ENCODE data around the gene ZFP36L1. TPM values are rescaled to one million over a fixed set of nuclear protein-coding genes. Genes with fewer than 3 reads are reported as not detected.

ZFP36L1 gene
- total and polyA plus RNA-seq, 2 donors (not counting 3 experiments of a cell fraction or from before 2014, with no cell fraction given) = 46.0 to 89.6 TPM

- no peaks in the 10 kb centered on the region for H4K20me1 ChIP-seq (replicated peaks; ENCODE audit: control insufficient read depth, extremely low read depth, insufficient read depth, low read length)
- no peaks in the 10 kb centered on the region for H3K9me3 ChIP-seq (replicated peaks; ENCODE audit: control insufficient read depth, insufficient read depth, low read length)
- POLR2A ChIA-PET = interaction anchor here (0.9 to 2.3 kb wide), 2 partner anchors 14 to 17 kb away, joined by 4 to 16 read pairs; partner anchors contain the start of gene ZFP36L1
- no peak for TF ChIP-seq POLR2AphosphoS5 (IDR thresholded peaks at IDR 0.05; ENCODE audit: insufficient read depth, low read depth, low read length)
- TF ChIP-seq JUN (IDR thresholded peaks at IDR 0.05; ENCODE audit: borderline replicate concordance, insufficient read depth, insufficient read length, low read depth) = no peak
- TF ChIP-seq POLR2A (IDR thresholded peaks at IDR 0.05; ENCODE audit: low read depth, low read length) = no peak
- no peak for TF ChIP-seq EZH2 (IDR thresholded peaks at IDR 0.05; ENCODE audit: borderline replicate concordance, low read depth, low read length, severe bottlenecking)
- no peak for TF ChIP-seq GATA2 (IDR thresholded peaks at IDR 0.05; ENCODE audit: insufficient read depth, insufficient read length, low read depth, low read length)
- no peak for TF ChIP-seq MYC (IDR thresholded peaks at IDR 0.05; ENCODE audit: low read depth, low read length)
- TF ChIP-seq, protein P1, sequence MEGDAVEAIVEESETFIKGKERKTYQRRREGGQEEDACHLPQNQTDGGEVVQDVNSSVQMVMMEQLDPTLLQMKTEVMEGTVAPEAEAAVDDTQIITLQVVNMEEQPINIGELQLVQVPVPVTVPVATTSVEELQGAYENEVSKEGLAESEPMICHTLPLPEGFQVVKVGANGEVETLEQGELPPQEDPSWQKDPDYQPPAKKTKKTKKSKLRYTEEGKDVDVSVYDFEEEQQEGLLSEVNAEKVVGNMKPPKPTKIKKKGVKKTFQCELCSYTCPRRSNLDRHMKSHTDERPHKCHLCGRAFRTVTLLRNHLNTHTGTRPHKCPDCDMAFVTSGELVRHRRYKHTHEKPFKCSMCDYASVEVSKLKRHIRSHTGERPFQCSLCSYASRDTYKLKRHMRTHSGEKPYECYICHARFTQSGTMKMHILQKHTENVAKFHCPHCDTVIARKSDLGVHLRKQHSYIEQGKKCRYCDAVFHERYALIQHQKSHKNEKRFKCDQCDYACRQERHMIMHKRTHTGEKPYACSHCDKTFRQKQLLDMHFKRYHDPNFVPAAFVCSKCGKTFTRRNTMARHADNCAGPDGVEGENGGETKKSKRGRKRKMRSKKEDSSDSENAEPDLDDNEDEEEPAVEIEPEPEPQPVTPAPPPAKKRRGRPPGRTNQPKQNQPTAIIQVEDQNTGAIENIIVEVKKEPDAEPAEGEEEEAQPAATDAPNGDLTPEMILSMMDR (IDR thresholded peaks at IDR 0.05; ENCODE audit: extremely low read depth in 1 of 2, insufficient read depth in 1 of 2, low read depth in 1 of 2, low read length in 2 of 2) = no peak
- TF ChIP-seq, protein P2, sequence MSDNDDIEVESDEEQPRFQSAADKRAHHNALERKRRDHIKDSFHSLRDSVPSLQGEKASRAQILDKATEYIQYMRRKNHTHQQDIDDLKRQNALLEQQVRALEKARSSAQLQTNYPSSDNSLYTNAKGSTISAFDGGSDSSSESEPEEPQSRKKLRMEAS (IDR thresholded peaks at IDR 0.05; ENCODE audit: insufficient read depth, insufficient read length) = no peak
- TF ChIP-seq FOS (IDR thresholded peaks at IDR 0.05; ENCODE audit: borderline replicate concordance, insufficient read depth, low read length) = no peak
- no peak overlapping the region for H3K4me3 ChIP-seq (replicated peaks in 1 of 3; ENCODE audit: insufficient read depth in 1 of 3, low read depth in 1 of 3, low read length in 3 of 3)
- peaks cover 6% of the 10 kb centered on the region for H3K4me1 ChIP-seq (ENCODE audit: control insufficient read depth, extremely low read depth, insufficient read depth, low read length)
- intact Hi-C loops (cut with micrococcal nuclease) = no loop called here
- no peaks in the 10 kb centered on the region for H3K27me3 ChIP-seq (ENCODE audit: control insufficient read depth in 2 of 2, insufficient read depth in 2 of 2, low read length in 2 of 2)
- no peaks in the 10 kb centered on the region for H3K79me2 ChIP-seq (ENCODE audit: control insufficient read depth, insufficient read depth, low read length)
- dilution Hi-C loops (cut with MboI; ENCODE audit: extremely low pct_ligation_motif_present, low sequenced_read_pairs) = loop anchor here (25.0 kb wide), 1 partner anchor 870 kb away; no protein-coding TSS in a partner anchor
- H3K27ac ChIP-seq (ENCODE audit: insufficient read depth, low read depth, low read length) = no peak overlapping the region
- H2AFZ ChIP-seq (ENCODE audit: low read depth, low read length) = peak overlapping the region; percentile 70
- no TSS peak for BruUV-seq (replicated peaks)
- FAIRE-seq (peak; percentile 88), DNase-seq (ENCODE audit: low read depth, low spot score) (peak; percentile 95)
- no peaks in the 10 kb centered on the region for H3K9me1 ChIP-seq (replicated peaks; ENCODE audit: control insufficient read depth, extremely low read depth, insufficient read depth, low read length)
- no peak overlapping the region for H3K4me2 ChIP-seq (ENCODE audit: insufficient read depth, low read length)
- no peak overlapping the region for H3K9ac ChIP-seq (replicated peaks; ENCODE audit: extremely low read depth, insufficient read depth, low read length)
- no peaks in the 10 kb centered on the region for H3K36me3 ChIP-seq (ENCODE audit: control insufficient read depth in 2 of 2, extremely low read depth in 1 of 2, insufficient read depth in 2 of 2, low read length in 2 of 2)
- CTCF ChIA-PET = interaction anchor here (0.8 to 1.9 kb wide), 5 partner anchors 9 to 873 kb away, joined by 3 to 12 read pairs (median 6); partner anchors contain the start of gene ZFP36L1
Observed at GRCh38 chr14:68807148-68807600, 14.3 kb upstream of the ZFP36L1 start.

Measured in endothelial cell of umbilical vein (primary cell).